Heart right ventricle (tissue), 16 donors: Measurements from ENCODE around the gene SEMA4G. TPM values are rescaled to one million over a fixed set of nuclear protein-coding genes. Genes with fewer than 3 reads are reported as not detected.
A peak's percentile ranks its signal among the peaks of the same experiment; 100 is the strongest.

ENCODE experiments used
- ATAC-seq, 8 donors: fragments of 200-7000 bp; cut with Tn5 transposase; one replicate each; pipeline ENCODE4 v1.9.1; 2020; ENCODE audit warnings: mild to moderate bottlenecking in 8 of 8, moderate library complexity in 8 of 8, moderate number of reproducible peaks in 1 of 8
- DNase-seq, 2 donors: peaks; one replicate each; pipeline ENCODE4 v3.0.0-alpha.2; 2020
- H3K27ac ChIP-seq, 10 donors: fragments of 200-600 bp; sonication (generic) in 2 of 10; one replicate each; pipeline versions ENCODE4 v1.5.0 to v1.8.0; 2020 to 2022; ENCODE audit warnings: mild to moderate bottlenecking in 3 of 10
- H3K27me3 ChIP-seq, 7 donors: fragments of 200-600 bp; one replicate each; pipeline ENCODE4 v1.8.0; 2021 to 2022; ENCODE audit warnings: mild to moderate bottlenecking in 2 of 7
- H3K36me3 ChIP-seq, 9 donors: fragments of 200-600 bp; sonication (generic) in 1 of 9; one replicate each; pipeline versions ENCODE4 v1.5.0 to v1.8.0; 2020 to 2022; ENCODE audit warnings: mild to moderate bottlenecking in 2 of 9
- H3K4me1 ChIP-seq, 9 donors: fragments of 200-600 bp; sonication (generic) in 1 of 9; one replicate each; pipeline versions ENCODE4 v1.5.0 to v1.8.0; 2020 to 2022; ENCODE audit warnings: mild to moderate bottlenecking in 4 of 9
- H3K4me3 ChIP-seq, 10 donors: fragments of 200-600 bp; sonication (generic) in 2 of 10; one replicate each; pipeline versions ENCODE4 v1.5.0 to v1.8.0; 2020 to 2022; ENCODE audit warnings: mild to moderate bottlenecking in 7 of 10, moderate library complexity in 2 of 10
- H3K9me3 ChIP-seq, 11 donors: fragments of 200-600 bp in 10 of 11; sonication (generic) in 2 of 11; one replicate each; pipeline versions ENCODE4 v1.5.0 to v1.8.0; 2013 to 2022; ENCODE audit warnings: mild to moderate bottlenecking in 2 of 11, control low read depth in 1 of 11, moderate library complexity in 1 of 11
- CTCF ChIP-seq, 9 donors: fragments of 200-600 bp; sonication (generic) in 2 of 9; IDR thresholded peaks; one replicate each; pipeline versions ENCODE4 v1.5.0 to v1.8.0; 2021 to 2022; ENCODE audit warnings: antibody characterized with exemption in 9 of 9, mild to moderate bottlenecking in 5 of 9, moderate library complexity in 1 of 9
- WGBS, 2 donors: extraction: QIAGEN DNeasy Blood & Tissue Kit; methylation state at CpG; one replicate each; pipeline ENCODE4 v1.1.7; 2013; ENCODE audit warnings: inconsistent platforms in 1 of 2; 5-methylcytosine and 5-hydroxymethylcytosine counted together
- intact Hi-C, 10 donors: fragments of 100-400 bp; cut with DNase I; formaldehyde crosslinking; loops; one replicate each; pipeline versions ENCODE4 v1.11.1 to v1.14.2; 2022
- polyA plus RNA-seq, 2 donors: library from polyadenylated mRNA; stranded (reverse); fragments of 200-250 nt; gene quantifications; one replicate each; pipeline ENCODE4 v1.2.3, GENCODE V29; 2013
- total RNA-seq, 10 donors: library from RNA; stranded (reverse); fragmentation: NEBNext Ultra II Directional in 3 of 10; extraction: Animal tissue kit (Norgen Biotek cat#: 25700) in 3 of 10; gene quantifications; one replicate each; pipeline versions ENCODE4 v1.2.1 to v1.2.4, GENCODE V29; 2021 to 2023
- donor health status: Arrhythmogenic right ventricular cardiomyopathy.
- donor health status: ischemic (EF 13 %, LVEDD 7.1; RV severe dilation, severe dysfunction).
- donor health status: healthy with polysubstance abuse.
- donor health status: DM: no; HTN: yes; CAD: no.
- donor health status: DM: no; HTN: no; CAD: no.
- donor health status: ischemic (EF 25% LVEDD 6.9; RV normal size, moderate dysfunction).
- donor health status: ischemic (EF 25% LVEDD 5.7; RV mildly dilated, moderate dysfunction).
- donor health status: healthy.
- donor health status: DM: yes; HTN: yes; CAD: no.
- donor health status: Ischemic cardiomyopathy.
- donor health status: ischemic (EF 35%, LVEDD 5.7; RV mildly dilated, moderate dysfunction).
- donor health status: nonischemic (EF 11% LVEDD 7.7; RV severe dilation, severe dysfunction).
- donor health status: DM: yes; HTN: yes; CAD: no.
- donor health status: PGD.
- donor health status: ischemic (EF 29% LVEDD 5.4; RV normal size, mild dysfunction).
- donor health status: nonischemic (EF 23%, LVEDD 6.1; RV moderate dilation, normal function).

SEMA4G gene
- total and polyA plus RNA-seq, 12 donors, result 0.20 to 1.6 (median 0.80) TPM

DNA sequence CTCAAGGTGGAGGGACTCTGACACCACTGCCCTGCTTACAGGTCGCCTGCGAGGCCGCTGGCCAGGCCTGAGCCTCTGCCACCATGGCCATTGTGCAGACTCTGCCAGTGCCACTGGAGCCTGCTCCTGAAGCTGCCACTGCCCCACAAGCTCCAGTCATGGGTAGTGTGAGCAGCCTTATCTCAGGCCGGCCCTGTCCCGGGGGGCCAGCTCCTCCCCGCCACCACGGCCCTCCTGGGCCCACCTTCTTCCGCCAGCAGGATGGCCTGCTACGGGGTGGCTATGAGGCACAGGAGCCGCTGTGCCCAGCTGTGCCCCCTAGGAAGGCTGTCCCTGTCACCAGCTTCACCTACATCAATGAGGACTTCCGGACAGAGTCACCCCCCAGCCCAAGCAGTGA is 33.2 kb downstream of the SEMA4G start:
- intact Hi-C loops, result no loop called here
- no peaks in the 10 kb centered on the region for H3K9me3 ChIP-seq
- no peak for DNase-seq
- 61 to 79% methylated on average over 11 of the region's 11 CpGs for WGBS, 2 donors
- H3K27me3 ChIP-seq, result no peaks in the 10 kb centered on the region
- H3K4me1 ChIP-seq, result peaks cover 14 to 87% (median 56%) of the 10 kb centered on the region in 9 donors
- no peak for TF ChIP-seq CTCF (IDR thresholded peaks at IDR 0.05)
- peaks cover 0 to 52% (median 40%) of the 10 kb centered on the region in 9 donors for H3K36me3 ChIP-seq
- H3K27ac ChIP-seq, result peak overlapping the region in 9 of 10 donors; percentile 99 to 100 (median 100)
- peak overlapping the region in 1 of 10 donors; percentile 88 for H3K4me3 ChIP-seq
- ATAC-seq, result no peak

GRCh38 chr10:101003639-101004206 is 34.4 kb downstream of the SEMA4G start:
- WGBS, 2 donors, result 86 to 88% methylated on average over 18 of the region's 18 CpGs
- H3K4me1 ChIP-seq, result peaks cover 17 to 87% (median 48%) of the 10 kb centered on the region in 9 donors
- H3K9me3 ChIP-seq, result no peaks in the 10 kb centered on the region
- no peaks in the 10 kb centered on the region for H3K27me3 ChIP-seq
- peak overlapping the region in 6 of 10 donors; percentile 3 to 78 (median 44) for H3K27ac ChIP-seq
- no peak overlapping the region for H3K4me3 ChIP-seq
- peaks cover 0 to 53% (median 40%) of the 10 kb centered on the region in 9 donors for H3K36me3 ChIP-seq
- DNase-seq (no peak), ATAC-seq (no peak)
- intact Hi-C loops, result no loop called here
- TF ChIP-seq CTCF (IDR thresholded peaks at IDR 0.05), result no peak

DNA sequence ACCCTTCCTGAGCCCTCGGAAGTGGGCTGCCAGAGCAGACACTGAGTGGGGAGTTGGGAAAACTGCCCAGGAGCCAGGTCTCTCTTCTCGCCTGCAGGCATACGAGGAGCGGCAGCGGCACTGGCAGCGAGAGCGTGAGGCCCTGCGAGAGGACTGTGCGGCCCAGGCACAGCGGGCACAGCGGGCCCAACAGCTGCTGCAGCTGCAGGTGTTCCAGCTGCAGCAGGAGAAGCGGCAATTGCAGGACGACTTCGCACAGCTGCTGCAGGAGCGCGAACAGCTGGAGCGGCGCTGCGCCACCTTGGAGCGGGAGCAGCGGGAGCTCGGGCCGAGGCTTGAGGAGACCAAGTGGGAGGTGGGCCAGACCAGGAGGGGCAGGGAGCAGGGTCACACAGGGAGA is 36.1 kb downstream of the SEMA4G start:
- DNase-seq (no peak), ATAC-seq (no peak)
- peaks cover 0 to 53% (median 40%) of the 10 kb centered on the region in 9 donors for H3K36me3 ChIP-seq
- peak overlapping the region in 2 of 10 donors; percentile 3 to 4 for H3K4me3 ChIP-seq
- no peaks in the 10 kb centered on the region for H3K9me3 ChIP-seq
- no peaks in the 10 kb centered on the region for H3K27me3 ChIP-seq
- H3K4me1 ChIP-seq, result peaks cover 17 to 86% (median 48%) of the 10 kb centered on the region in 9 donors
- intact Hi-C loops, result no loop called here
- H3K27ac ChIP-seq, result peak overlapping the region in 6 of 10 donors; percentile 34 to 65 (median 54)
- 78 to 79% methylated on average over 23 of the region's 23 CpGs for WGBS, 2 donors
- no peak for TF ChIP-seq CTCF (IDR thresholded peaks at IDR 0.05)

GRCh38 chr10:101005869-101006567 is 36.7 kb downstream of the SEMA4G start:
- Histone ChIP-seq H3K36me3 (peaks cover 0 to 53% (median 40%) of the 10 kb centered on the region in 9 donors), H3K9me3 (no peaks in the 10 kb centered on the region), H3K27me3 (no peaks in the 10 kb centered on the region), H3K27ac (peak overlapping the region in 7 of 10 donors; percentile 2 to 75 (median 60)), H3K4me1 (peaks cover 17 to 80% (median 45%) of the 10 kb centered on the region in 9 donors), H3K4me3 (no peak overlapping the region)
- no peak for ATAC-seq
- WGBS, 2 donors, result 95 to 97% methylated on average over 4 of the region's 4 CpGs
- DNase-seq, result no peak
- no peak for TF ChIP-seq CTCF (IDR thresholded peaks at IDR 0.05)
- intact Hi-C loops, result no loop called here
